Measurements from ENCODE around the gene HES5. TPM values are rescaled to one million over a fixed set of nuclear protein-coding genes. Genes with fewer than 3 reads are reported as not detected.
A peak's percentile ranks its signal among the peaks of the same experiment; 100 is the strongest.

Gene HES5
- total and polyA plus RNA-seq, 2 of the 13 experiments (the other 11 are each of a cell fraction or from before 2014, with no cell fraction given): not detected

DNA sequence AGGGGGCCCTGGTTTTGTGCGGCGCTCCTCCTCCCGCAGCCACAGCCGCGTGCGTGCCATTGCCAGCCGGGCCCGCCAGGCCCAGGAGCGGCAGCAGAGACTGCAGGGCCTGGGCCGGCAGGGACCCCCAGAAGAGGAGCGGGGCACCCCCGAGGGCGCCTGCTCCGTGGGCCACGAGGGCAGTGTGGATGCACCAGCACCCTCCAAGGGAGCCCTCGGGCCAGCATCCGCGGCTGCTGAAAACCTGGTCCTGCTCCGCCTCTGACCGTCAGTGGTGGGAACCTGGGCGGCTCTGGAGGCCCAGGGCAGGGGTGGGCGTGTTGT lies 25.2 kb downstream of the HES5 start:
- WGBS (ENCODE audit: low lambda C conversion rate): 20% methylated on average over 1 of the region's 22 CpGs
- no peak overlapping the region for H2AFZ ChIP-seq (ENCODE audit: low read length)
- intact Hi-C loops (cut with micrococcal nuclease; ENCODE audit: unreplicated experiment): no loop called here
- peaks cover 11% of the 10 kb centered on the region for H3K4me1 ChIP-seq (ENCODE audit: insufficient read depth, low read length)
- H3K27me3 ChIP-seq (ENCODE audit: control insufficient read depth in 1 of 2, insufficient read depth in 2 of 2, low read length in 2 of 2): peaks cover 15 to 43% of the 10 kb centered on the region in 2 experiments
- H3K79me2 ChIP-seq (ENCODE audit: insufficient read depth, low read length): no peaks in the 10 kb centered on the region
- no peaks in the 10 kb centered on the region for H3K9me3 ChIP-seq (ENCODE audit: low read length)
- no peak overlapping the region for H3K4me3 ChIP-seq (replicated peaks in 1 of 3; ENCODE audit: insufficient read depth in 1 of 3, low read depth in 2 of 3, low read length in 3 of 3)
- no peak overlapping the region for H3K27ac ChIP-seq (ENCODE audit: extremely low read length, insufficient read depth, low read length)
- CTCF ChIA-PET (ENCODE audit: low intra/inter-chr PET ratio, low total read pairs): no interaction called here
- BruUV-seq (replicated peaks): no TSS peak
- no peak for FAIRE-seq
- peaks cover under 1 to 7% of the 10 kb centered on the region in 2 experiments; a peak in 4 of 5 replicates for H3K36me3 ChIP-seq (replicated peaks in 1 of 2; ENCODE audit: control insufficient read depth in 1 of 2, insufficient read depth in 2 of 2, low read length in 2 of 2)
- no peaks in the 10 kb centered on the region for H4K20me1 ChIP-seq (ENCODE audit: insufficient read depth, low read length)
- ATAC-seq: peak; percentile 5
- in situ Hi-C loops (cut with HindIII; ENCODE audit: extremely low pct_ligation_motif_present, low pct_unique_long_range_greater_than_20kb): loop anchor here (25.0 kb wide), 1 partner anchor 318 kb away; the partner anchor contains the start of gene FAAP20
- no peak overlapping the region for H3K4me2 ChIP-seq (ENCODE audit: low read depth, low read length)
- TF ChIP-seq AGO2 (optimal IDR thresholded peaks at IDR 0.05; ENCODE audit: low read depth, low read length) (peak; percentile 10), CEBPB (IDR thresholded peaks at IDR 0.05; ENCODE audit: borderline replicate concordance, low read depth, low read length) (no peak), HOXD1 (CRISPR knock-in tag; IDR thresholded peaks at IDR 0.05) (no peak)
- H3K9ac ChIP-seq (ENCODE audit: insufficient read depth, low read depth, low read length): no peak overlapping the region
- no peak for DNase-seq (ENCODE audit: low spot score)
- POLR2A ChIA-PET: no interaction called here

DNA sequence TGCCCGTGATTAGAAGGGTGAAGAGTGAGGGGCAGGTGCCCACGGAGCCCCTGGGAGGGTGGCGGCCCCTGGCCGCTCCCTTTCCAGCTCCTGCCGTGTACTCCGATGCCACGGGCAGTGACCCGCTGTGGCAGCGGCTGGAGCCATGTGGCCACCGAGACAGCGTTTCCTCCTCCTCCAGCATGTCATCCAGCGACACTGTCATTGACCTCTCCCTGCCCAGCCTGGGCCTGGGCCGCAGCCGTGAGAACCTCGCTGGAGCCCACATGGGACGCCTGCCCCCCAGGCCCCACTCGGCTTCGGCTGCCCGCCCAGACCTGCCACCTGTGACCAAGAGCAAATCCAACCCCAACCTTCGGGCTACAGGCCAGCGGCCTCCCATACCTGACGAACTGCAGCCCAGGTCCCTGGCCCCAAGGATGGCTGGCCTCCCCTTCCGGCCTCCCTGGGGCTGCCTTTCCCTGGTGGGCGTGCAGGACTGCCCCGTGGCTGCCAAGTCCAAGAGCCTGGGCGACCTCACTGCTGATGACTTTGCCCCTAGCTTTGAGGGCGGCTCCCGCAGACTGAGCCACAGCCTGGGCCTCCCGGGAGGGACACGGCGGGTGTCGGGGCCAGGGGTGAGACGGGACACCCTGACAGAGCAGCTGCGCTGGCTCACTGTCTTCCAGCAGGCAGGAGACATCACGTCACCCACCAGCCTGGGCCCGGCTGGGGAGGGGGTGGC lies 25.7 kb downstream of the HES5 start:
- Histone ChIP-seq H3K27ac (ENCODE audit: extremely low read length, insufficient read depth, low read length) (no peak overlapping the region), H2AFZ (ENCODE audit: low read length) (no peak overlapping the region), H3K36me3 (replicated peaks in 1 of 2; ENCODE audit: control insufficient read depth in 1 of 2, insufficient read depth in 2 of 2, low read length in 2 of 2) (peaks cover 0 to 5% of the 10 kb centered on the region in 2 experiments; a peak in 1 of 5 replicates), H3K27me3 (ENCODE audit: control insufficient read depth in 1 of 2, insufficient read depth in 2 of 2, low read length in 2 of 2) (peaks cover 15 to 43% of the 10 kb centered on the region in 2 experiments), H3K4me1 (ENCODE audit: insufficient read depth, low read length) (peaks cover 11% of the 10 kb centered on the region), H3K4me3 (replicated peaks in 1 of 3; ENCODE audit: insufficient read depth in 1 of 3, low read depth in 2 of 3, low read length in 3 of 3) (no peak overlapping the region), H3K79me2 (ENCODE audit: insufficient read depth, low read length) (no peaks in the 10 kb centered on the region), H3K4me2 (ENCODE audit: low read depth, low read length) (no peak overlapping the region), H3K9me3 (ENCODE audit: low read length) (no peaks in the 10 kb centered on the region), H3K9ac (ENCODE audit: insufficient read depth, low read depth, low read length) (no peak overlapping the region), H4K20me1 (ENCODE audit: insufficient read depth, low read length) (no peaks in the 10 kb centered on the region)
- DNase-seq (ENCODE audit: low spot score) (no peak), FAIRE-seq (no peak), ATAC-seq (peak; percentile 3; the same call in 2 of the 3 replicates)
- intact Hi-C loops (cut with micrococcal nuclease; ENCODE audit: unreplicated experiment): no loop called here
- no TSS peak for BruUV-seq (replicated peaks)
- POLR2A ChIA-PET: no interaction called here
- in situ Hi-C loops (cut with HindIII; ENCODE audit: extremely low pct_ligation_motif_present, low pct_unique_long_range_greater_than_20kb): loop anchor here (25.0 kb wide), 1 partner anchor 317 kb away; the partner anchor contains the start of gene FAAP20
- CTCF ChIA-PET (ENCODE audit: low intra/inter-chr PET ratio, low total read pairs): no interaction called here
- no CpG with 5 or more reads among the region's 36 CpGs for WGBS (ENCODE audit: low lambda C conversion rate)
- TF ChIP-seq, protein P1, sequence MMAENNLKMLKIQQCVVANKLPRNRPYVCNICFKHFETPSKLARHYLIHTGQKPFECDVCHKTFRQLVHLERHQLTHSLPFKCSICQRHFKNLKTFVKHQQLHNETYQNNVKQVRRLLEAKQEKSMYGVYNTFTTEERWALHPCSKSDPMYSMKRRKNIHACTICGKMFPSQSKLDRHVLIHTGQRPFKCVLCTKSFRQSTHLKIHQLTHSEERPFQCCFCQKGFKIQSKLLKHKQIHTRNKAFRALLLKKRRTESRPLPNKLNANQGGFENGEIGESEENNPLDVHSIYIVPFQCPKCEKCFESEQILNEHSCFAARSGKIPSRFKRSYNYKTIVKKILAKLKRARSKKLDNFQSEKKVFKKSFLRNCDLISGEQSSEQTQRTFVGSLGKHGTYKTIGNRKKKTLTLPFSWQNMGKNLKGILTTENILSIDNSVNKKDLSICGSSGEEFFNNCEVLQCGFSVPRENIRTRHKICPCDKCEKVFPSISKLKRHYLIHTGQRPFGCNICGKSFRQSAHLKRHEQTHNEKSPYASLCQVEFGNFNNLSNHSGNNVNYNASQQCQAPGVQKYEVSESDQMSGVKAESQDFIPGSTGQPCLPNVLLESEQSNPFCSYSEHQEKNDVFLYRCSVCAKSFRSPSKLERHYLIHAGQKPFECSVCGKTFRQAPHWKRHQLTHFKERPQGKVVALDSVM (CRISPR knock-in tag; IDR thresholded peaks at IDR 0.05): peak; percentile 54
- TF ChIP-seq KDM2A (CRISPR knock-in tag; IDR thresholded peaks at IDR 0.05; ENCODE audit: borderline replicate concordance, low read depth) (peak; percentile 72; the same call in 1 of the 2 replicates), AKAP8 (CRISPR knock-in tag; IDR thresholded peaks at IDR 0.05) (peak; percentile 79; the same call in 1 of the 2 replicates), RORA (CRISPR knock-in tag; IDR thresholded peaks at IDR 0.05) (no peak), EZH2 (conservative IDR thresholded peaks at IDR 0.05; ENCODE audit: low read depth, low read length) (peak; percentile 92), FLYWCH1 (CRISPR knock-in tag; IDR thresholded peaks at IDR 0.05) (no peak), ZNF709 (CRISPR knock-in tag; IDR thresholded peaks at IDR 0.05) (no peak), SRSF4 (IDR thresholded peaks at IDR 0.05; ENCODE audit: low read depth, low read length, poor library complexity, severe bottlenecking) (no peak), ZC3H13 (CRISPR knock-in tag; IDR thresholded peaks at IDR 0.05) (peak; percentile 41; the same call in 1 of the 2 replicates), ZFP62 (CRISPR knock-in tag; IDR thresholded peaks at IDR 0.05) (no peak), CBX1 (IDR thresholded peaks at IDR 0.05; ENCODE audit: low read depth) (no peak), ZBTB7A (CRISPR knock-in tag; IDR thresholded peaks at IDR 0.05) (no peak), ZNF562 (CRISPR knock-in tag; IDR thresholded peaks at IDR 0.05; ENCODE audit: borderline replicate concordance) (no peak), ZNF660 (CRISPR knock-in tag; IDR thresholded peaks at IDR 0.05; ENCODE audit: borderline replicate concordance, low read depth) (no peak), ZNF607 (CRISPR knock-in tag; IDR thresholded peaks at IDR 0.05; ENCODE audit: borderline replicate concordance) (0 out of 2 replicates have a peak, but pooled peaks have one; percentile 25)

Data from HepG2 (cell line).